Bronchial epithelial cell (primary cell): ENCODE measurements around the gene ADSS2. TPM values are rescaled to one million over a fixed set of nuclear protein-coding genes. Genes with fewer than 3 reads are reported as not detected.
A peak's percentile ranks its signal among the peaks of the same experiment; 100 is the strongest.

Experiments
- DNase-seq: peaks from one replicate; pipeline ENCODE4 v3.0.0-alpha.2; 2010; ENCODE audit warnings: low read depth
- FAIRE-seq: peaks from 2 replicates; lab custom pipeline; 2011; peaks lifted over from hg19 to GRCh38; lab: Jason Lieb, UNC
- H3K27me3 ChIP-seq: 2 replicates; pipeline ENCODE4 v1.5.1; 2011; ENCODE audit warnings: low read length; ENCODE audit not compliant: control insufficient read depth, insufficient read depth
- H3K36me3 ChIP-seq: 2 replicates; pipeline ENCODE4 v1.5.1; 2011; ENCODE audit warnings: low read length; ENCODE audit not compliant: control insufficient read depth, insufficient read depth
- H3K4me3 ChIP-seq: 2 replicates; pipeline ENCODE4 v1.5.1; 2011; ENCODE audit warnings: mild to moderate bottlenecking, low read depth, low read length, control low read depth
- total RNA-seq: library from RNA; depleted of rRNA; stranded (reverse); fragments of >200 nt; gene quantifications from 2 replicates; pipeline ENCODE4 v1.2.1, GENCODE V29; 2014
- TF ChIP-seq, protein P1 (sequence below): IDR thresholded peaks from 2 replicates; pipeline ENCODE4 v1.5.1; 2011; ENCODE audit warnings: mild to moderate bottlenecking, moderate library complexity, low read length, control low read depth, inconsistent platforms; ENCODE audit not compliant: insufficient read depth, severe bottlenecking

The ADSS2 gene
- total RNA-seq, 1 donor from 2014 or later = 40.8 TPM

- no peaks in the 10 kb centered on the region for H3K27me3 ChIP-seq
- TF ChIP-seq, protein P1, sequence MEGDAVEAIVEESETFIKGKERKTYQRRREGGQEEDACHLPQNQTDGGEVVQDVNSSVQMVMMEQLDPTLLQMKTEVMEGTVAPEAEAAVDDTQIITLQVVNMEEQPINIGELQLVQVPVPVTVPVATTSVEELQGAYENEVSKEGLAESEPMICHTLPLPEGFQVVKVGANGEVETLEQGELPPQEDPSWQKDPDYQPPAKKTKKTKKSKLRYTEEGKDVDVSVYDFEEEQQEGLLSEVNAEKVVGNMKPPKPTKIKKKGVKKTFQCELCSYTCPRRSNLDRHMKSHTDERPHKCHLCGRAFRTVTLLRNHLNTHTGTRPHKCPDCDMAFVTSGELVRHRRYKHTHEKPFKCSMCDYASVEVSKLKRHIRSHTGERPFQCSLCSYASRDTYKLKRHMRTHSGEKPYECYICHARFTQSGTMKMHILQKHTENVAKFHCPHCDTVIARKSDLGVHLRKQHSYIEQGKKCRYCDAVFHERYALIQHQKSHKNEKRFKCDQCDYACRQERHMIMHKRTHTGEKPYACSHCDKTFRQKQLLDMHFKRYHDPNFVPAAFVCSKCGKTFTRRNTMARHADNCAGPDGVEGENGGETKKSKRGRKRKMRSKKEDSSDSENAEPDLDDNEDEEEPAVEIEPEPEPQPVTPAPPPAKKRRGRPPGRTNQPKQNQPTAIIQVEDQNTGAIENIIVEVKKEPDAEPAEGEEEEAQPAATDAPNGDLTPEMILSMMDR = no peak
- H3K4me3 ChIP-seq = no peak overlapping the region
- FAIRE-seq (no peak), DNase-seq (no peak)
- no peaks in the 10 kb centered on the region for H3K36me3 ChIP-seq
Measured at GRCh38 chr1:244431166-244431565, 20.5 kb downstream of the ADSS2 start.

DNA sequence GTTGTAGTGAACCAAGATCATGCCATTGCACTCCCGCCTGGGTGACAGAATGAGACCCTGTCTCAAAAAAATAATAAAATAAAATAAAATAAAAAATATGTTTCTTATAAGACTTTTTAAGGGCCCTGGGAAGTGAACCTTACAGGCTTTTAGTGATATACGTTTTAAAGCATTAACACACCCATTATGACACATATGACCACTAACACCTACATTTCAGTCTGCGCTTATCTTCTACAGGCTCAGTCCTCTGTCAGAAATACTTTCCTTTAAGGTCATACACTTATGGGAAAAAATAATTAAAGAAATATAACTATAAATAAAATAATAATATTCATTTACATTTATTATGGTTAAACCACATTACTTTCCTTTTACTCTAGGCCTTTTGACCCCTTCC, 21.9 kb downstream of the ADSS2 start:
- Histone ChIP-seq H3K4me3 (no peak overlapping the region), H3K36me3 (no peaks in the 10 kb centered on the region), H3K27me3 (no peaks in the 10 kb centered on the region)
- FAIRE-seq = no peak
- DNase-seq = no peak
- TF ChIP-seq, protein P1 = no peak

DNA sequence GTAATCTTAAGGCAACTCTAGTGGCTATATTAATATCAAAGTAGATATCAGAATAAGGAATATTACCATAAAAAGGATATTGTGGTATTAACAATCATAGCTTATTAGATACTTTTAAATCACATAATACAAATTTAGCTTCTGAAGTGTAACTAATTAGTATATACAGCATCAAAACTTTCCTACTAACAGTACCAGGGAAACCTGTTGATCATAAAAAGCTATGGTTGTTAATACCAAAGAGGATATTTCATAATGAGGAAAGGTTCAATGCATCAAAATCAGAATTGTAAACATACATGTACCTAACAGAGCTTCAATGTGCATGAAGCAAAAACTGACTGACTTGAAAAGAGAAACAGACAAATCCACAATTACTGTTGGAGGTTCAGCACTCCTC, 24.1 kb downstream of the ADSS2 start:
- TF ChIP-seq, protein P1 = no peak
- DNase-seq = no peak
- no peak for FAIRE-seq
- H3K36me3 ChIP-seq = peaks cover 2% of the 10 kb centered on the region
- H3K4me3 ChIP-seq = no peak overlapping the region
- no peaks in the 10 kb centered on the region for H3K27me3 ChIP-seq

- H3K27me3 ChIP-seq = no peaks in the 10 kb centered on the region
- DNase-seq (no peak), FAIRE-seq (no peak)
- TF ChIP-seq, protein P1 = no peak
- H3K4me3 ChIP-seq = no peak overlapping the region
- peaks cover 2% of the 10 kb centered on the region for H3K36me3 ChIP-seq
Measured at GRCh38 chr1:244424649-244425334, 26.9 kb downstream of the ADSS2 start.

DNA sequence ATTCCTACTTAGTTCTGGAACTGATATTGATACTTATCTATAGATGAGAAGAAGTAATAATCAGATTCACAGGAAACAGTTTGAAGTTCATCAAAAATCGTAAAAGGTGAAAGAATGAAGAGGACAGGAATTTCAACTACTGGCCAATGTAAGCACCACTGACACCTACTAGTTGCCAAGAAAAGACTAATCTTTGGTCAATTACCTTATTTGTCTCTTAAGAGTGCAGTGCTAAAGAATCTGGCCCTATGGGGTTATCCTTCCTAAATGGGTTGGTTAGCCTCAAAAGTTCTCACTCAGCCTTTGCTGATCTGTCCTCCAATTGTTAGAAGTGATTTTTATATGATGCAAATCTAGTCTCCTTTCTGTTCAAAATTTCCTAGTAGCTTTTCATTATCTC, 29.5 kb downstream of the ADSS2 start:
- Histone ChIP-seq H3K4me3 (no peak overlapping the region), H3K27me3 (no peaks in the 10 kb centered on the region), H3K36me3 (peaks cover 3% of the 10 kb centered on the region)
- TF ChIP-seq, protein P1 = no peak
- FAIRE-seq (no peak), DNase-seq (peak; percentile 39)

GRCh38 chr1:244419024-244419423, 32.7 kb downstream of the ADSS2 start:
- TF ChIP-seq, protein P1 = no peak
- no peaks in the 10 kb centered on the region for H3K27me3 ChIP-seq
- H3K36me3 ChIP-seq = peaks cover 8% of the 10 kb centered on the region
- H3K4me3 ChIP-seq = no peak overlapping the region
- no peak for DNase-seq
- FAIRE-seq = no peak
